Measurements from ENCODE around the gene IGFBP7.

DNA sequence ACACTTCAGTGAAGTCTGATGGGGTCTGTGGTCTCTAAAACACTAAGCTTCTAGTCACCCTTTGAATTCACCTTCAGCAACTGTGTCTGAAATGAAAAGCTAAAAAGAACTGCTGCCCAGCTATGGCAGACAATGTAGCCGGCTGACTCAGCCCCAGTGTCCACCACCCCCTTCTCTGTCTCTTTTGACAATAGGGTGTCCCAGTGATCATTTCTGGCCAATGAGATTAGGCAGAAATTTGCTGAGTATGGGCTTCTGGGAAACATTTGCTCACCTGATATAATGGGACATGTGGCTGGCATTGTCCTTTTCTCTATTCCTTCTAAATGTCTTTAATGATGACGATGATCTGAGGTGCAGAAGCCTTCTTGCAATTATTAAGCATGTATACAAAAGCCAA, 20.6 kb downstream of the IGFBP7 start:
- TF ChIP-seq, protein P1, sequence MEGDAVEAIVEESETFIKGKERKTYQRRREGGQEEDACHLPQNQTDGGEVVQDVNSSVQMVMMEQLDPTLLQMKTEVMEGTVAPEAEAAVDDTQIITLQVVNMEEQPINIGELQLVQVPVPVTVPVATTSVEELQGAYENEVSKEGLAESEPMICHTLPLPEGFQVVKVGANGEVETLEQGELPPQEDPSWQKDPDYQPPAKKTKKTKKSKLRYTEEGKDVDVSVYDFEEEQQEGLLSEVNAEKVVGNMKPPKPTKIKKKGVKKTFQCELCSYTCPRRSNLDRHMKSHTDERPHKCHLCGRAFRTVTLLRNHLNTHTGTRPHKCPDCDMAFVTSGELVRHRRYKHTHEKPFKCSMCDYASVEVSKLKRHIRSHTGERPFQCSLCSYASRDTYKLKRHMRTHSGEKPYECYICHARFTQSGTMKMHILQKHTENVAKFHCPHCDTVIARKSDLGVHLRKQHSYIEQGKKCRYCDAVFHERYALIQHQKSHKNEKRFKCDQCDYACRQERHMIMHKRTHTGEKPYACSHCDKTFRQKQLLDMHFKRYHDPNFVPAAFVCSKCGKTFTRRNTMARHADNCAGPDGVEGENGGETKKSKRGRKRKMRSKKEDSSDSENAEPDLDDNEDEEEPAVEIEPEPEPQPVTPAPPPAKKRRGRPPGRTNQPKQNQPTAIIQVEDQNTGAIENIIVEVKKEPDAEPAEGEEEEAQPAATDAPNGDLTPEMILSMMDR (conservative IDR thresholded peaks at IDR 0.05; ENCODE audit: low read length), result no peak
- no peak for TF ChIP-seq EZH2phosphoT487 (IDR thresholded peaks at IDR 0.05; ENCODE audit: borderline replicate concordance, low read depth, low read length)
